ENCODE measurements around the gene NR5A1.

NR5A1 gene

DNA sequence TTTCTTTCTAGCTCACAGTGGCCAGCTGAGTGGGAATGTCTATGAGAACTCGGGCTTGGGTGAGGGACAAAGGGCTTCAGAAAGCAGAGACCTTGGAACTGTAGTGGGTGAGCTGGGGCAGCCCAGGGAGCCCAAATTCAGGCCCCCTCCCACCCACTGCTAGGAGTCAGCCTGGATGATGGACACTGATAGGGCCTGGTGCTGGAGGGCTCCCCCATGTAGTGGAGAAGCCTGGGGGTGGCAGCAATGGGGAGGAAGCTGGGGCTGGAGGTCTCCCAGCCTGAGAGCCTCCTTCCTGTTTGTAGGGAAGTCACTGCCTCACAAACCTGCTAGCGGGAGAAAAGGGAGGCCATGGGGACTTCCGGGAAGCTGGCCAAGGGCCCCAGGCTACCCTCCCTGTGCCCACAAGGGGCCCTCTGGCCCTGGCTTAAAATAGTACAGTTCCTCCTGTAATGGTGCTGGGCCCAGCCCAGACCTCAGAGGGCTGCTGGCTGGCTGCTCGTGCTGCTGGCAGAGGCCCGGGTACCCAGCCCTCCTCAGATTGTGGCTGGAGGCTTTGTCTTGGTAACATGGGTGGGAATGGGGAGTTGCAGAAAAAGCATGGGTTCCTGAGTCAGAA, 6.3 kb upstream of the NR5A1 start:
- DNase-seq: no peak

- no peak for DNase-seq
Observed at GRCh38 chr9:124512806-124513204, 5.6 kb upstream of the NR5A1 start.

- DNase-seq: no peak
Observed at GRCh38 chr9:124511891-124512805, 4.9 kb upstream of the NR5A1 start.

- DNase-seq: no peak
Observed at GRCh38 chr9:124511426-124511840, 4.2 kb upstream of the NR5A1 start.

DNA sequence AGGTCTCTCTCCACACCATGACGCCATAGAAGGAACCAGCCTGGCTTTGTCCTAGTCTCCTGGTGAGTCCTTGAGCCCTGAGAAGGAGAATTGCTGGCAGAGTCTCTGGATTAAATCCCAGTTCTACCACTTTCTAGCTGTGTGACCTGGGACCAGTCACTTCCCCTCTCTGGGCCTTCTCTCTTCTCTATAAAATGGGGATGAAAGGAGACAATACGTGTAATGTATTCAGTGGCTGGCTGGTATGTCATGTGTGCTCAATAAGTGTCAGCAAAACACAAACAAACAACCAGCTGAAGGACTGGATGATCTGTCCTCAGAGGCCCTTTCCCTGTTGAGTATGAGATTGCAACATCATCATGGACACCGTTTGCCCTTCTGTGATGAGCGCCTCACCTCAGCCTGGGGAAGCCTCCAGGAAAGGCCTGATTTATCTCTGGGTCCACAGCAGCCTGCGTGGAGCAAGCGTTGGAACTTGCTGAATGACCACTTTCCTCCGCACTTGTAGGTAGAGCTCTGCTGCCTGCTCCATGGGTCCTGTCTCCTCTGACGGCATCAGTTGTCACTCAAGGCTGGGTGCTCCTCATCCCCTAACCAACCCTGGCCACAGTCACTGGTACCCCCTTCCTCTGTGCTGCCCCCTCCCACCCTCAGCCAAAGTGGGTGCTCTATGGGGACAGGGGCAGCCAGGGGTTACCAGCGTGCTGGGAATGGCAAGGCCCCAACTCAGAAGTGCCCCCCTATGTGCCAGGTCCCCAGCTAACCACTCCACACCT, 3.6 kb upstream of the NR5A1 start:
- DNase-seq: no peak

GRCh38 chr9:124507880-124508423, 753 bp upstream of the NR5A1 start:
- DNase-seq: no peak

- no peak for DNase-seq
Observed at GRCh38 chr9:124506433-124506832, 766 bp downstream of the NR5A1 start.

DNA sequence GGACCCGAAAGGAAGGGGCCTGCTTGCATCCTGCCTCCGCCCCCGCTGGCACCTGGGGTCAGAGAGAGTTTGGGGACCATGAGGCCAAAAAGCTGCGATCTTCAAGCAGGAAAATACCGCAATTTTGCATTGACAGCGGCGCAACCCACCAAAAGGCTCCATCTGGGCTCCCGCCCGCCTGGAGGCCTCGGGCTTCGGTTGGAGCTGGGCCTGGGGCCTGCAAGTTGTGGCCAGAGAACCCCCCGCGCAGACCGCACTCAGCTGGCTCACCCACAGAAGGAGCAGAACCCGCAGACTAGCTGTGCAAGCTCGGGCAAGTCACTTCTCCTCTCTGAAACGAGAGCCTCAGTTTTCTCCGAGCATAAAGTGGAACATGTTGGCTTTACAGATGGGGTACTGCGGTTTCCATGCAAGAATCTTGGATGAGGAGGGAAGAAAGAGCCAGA, 1.3 kb downstream of the NR5A1 start:
- no peak for DNase-seq

DNA sequence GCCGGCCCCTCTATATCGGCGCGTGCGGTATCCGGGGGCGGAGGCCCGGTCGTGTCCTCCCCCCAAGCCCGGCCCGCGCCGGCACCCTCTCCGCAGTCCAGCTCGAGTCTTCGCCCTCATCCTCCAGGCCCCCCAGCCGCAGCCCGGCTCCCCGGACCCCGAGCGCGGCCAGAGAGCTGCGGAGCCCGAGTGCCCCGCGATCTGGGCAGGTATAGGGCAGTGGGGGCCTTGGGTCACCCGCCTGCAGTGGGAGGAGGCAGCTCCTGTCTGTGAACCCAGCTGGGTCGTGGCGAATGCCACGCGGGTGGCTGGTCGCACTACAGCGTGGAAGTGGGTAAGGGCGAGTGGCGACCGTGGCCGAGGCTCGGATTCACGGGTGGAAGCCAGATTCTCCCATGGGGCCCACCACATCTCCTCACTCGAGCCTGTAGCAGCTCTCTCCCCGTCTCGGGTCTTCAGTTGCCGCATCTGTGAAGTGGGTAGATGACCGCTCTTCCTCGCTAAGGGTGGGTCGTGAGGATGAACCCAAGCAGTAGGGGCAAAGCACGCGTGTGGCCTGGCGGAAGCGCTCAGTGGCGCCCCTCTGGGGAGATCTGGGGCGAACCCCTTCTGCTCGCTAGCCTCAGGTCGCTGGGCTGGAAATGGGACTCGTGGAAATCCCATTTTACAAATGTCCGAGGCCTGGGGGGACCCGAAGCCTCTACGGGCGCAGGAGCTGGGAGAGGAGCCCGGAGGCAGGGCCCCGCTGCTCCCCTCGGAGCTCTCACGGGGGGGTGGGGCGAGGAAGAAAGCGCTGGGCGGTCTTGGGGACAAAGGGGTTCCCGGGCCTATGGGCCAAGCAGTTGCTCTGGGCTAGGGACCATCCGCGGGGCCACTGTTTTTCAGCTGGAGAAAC, 1.9 kb downstream of the NR5A1 start:
- DNase-seq: no peak

GRCh38 chr9:124504530-124505005, 2.6 kb downstream of the NR5A1 start:
- DNase-seq: no peak

DNA sequence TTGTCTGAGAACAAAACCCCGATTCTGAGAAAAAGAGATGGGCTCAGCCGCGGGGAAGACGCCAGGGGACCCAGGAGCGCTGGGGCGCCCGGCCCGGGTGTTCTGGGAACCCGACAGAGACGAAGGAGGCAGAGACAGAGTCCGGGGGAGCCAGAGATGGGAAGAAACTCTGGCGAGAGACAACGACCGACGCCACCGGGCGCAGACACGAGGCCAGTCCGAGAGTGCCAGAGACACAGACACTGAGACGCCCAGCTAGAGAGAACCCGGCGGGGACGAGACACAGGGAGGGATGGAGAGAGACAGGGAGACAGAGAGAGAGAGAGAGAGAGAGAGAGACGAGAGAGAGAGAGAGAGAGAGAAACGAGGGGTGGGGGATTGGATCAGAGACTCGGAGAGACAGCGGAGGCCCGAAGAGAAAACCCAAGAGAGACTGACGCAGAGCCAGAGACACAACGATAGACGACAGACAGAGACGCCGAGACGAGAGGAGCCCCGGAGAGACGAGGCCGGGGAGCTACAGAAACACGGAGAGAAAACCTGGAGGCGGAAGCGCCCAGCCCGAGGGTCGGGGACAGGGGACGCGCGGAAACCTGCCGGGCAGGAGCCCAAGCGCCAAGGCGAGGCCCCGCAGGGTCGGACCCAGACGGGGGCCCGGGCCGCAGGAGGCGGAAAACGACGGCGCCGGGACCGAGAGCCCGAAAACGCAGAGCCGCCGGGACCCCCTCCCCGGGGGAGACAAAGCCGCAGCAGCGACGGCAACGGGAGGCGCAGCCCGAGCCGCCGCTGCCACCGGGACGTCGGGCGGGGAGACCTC, 3.3 kb downstream of the NR5A1 start:
- no peak for DNase-seq

GRCh38 chr9:124502711-124503702, 4.2 kb downstream of the NR5A1 start:
- no peak for DNase-seq

DNA sequence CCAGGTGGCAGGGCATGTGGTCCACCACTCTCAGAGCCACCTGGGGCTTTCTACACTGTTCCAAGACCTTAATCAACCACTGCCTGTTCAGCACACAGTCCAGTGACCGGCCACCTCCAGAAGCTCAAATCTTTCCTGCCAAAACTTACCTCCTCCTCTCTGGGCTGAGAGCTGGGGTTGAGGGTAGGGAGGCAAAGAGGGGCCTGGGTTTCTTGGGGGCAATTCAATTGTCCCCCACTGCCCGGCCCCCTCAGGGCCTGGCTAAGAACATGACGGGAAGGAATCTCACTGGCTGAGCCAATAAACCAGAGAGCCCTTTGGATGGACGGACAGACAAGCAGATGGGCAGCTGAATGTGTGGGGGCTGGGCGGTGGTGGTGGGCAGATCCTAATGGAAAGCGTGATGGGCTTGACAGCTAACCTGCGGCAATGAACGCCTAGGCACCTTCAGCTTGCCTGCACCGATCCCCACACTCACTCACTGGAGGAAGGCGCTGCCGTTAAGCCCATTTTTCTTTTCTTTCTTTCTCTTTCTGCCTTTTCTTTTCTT, 5.4 kb downstream of the NR5A1 start:
- DNase-seq: no peak

GRCh38 chr9:124500796-124501611, 6.2 kb downstream of the NR5A1 start:
- DNase-seq: no peak

DNA sequence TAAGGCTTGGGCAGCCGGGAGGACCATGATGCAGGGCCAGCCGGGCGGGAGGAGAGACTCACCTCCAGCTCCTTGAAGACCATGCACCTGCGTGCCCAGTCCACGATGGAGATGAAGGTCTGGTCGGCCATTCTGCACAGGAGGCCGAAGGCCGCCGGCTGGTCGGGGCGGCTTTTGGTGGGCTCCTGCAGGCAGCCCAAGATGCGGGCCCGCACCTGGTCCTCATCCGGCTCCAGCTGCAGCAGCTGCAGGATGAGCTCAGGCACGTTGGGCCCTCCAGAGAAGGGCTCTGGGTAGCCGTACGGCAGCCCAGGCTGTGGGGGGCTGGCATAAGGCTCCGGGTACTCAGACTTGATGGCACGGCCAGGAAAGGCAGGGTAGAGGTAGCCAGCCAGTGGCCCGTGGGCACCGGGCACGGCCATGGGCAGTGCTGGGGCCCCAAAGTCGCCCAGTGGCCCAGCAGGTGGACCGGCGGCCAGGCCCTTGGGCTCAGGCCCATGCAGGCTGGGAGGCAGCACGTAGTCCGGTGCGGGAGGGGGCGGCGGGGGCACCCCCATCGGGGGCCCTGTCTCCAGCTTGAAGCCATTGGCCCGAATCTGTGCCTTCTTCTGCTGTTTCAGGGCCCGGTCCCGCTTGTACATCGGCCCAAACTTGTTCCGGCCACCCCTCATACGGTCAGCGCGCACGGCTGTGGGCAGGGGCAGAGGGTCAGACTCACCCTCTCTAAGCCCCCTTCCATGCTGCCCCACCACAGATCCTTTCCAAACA, 7.0 kb downstream of the NR5A1 start:
- DNase-seq: no peak

DNA sequence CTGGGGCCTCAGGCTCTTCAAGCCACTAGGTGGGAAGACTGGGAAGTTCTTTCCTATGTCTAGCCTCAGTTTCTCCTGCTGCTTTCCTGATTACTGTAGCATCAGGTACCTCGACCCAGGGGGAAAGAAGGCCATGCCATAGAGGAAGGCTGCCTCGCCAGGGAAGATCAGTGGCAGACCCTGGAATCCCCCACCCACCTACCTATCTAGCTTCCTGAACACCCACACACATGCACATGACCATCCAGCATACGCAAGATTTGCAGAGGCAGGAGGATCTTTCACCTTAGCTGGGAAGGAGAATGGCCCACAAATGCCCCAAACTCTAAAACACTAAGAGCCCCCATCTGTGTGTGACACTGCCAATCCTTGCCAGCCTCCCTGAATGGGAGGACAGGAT, 8.0 kb downstream of the NR5A1 start:
- DNase-seq: no peak

DNA sequence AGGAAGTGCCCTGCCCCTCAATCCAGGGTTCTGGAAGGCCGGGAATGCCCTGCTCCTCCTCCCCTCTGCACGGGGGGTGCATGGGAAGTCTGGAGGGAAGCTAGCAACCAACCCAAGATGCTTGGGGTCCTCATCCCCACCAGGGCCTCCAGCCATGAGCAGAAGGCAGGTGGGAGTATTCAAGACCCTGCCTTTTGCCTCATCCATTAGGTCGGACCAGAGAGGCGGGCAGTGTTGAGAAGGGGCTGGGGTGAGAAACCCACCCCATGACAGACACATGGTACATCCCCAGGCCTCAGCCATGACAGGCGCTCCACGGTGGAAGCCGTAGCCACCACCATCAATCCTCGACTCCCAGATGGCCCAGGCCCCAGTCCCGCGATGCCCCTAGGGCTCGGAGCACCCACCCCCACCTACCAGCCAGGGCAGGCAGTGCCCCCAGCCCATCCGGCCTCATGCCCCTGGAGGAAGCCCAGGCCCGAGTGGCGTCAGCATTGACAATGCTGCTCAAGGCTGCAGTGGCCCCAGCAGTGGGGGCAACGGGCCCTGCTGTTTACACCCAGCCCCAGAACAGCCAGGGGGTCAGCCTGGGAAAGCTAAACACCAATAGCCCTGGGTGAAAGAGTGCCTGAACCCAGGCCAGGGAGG, 8.6 kb downstream of the NR5A1 start:
- DNase-seq: no peak
